HCT116 (cell line): Measurements from ENCODE around the gene BBS9.

Experiments
- EZH2phosphoT487 ChIP-seq: fragments of 200-600 bp; IDR thresholded peaks from 2 replicates; pipeline ENCODE4 v1.6.1; 2018; ENCODE audit warnings: antibody characterized with exemption, borderline replicate concordance
- FOSL1 ChIP-seq: IDR thresholded peaks from 2 replicates; pipeline ENCODE4 v1.6.1; 2012; ENCODE audit warnings: low read depth

- TF ChIP-seq EZH2phosphoT487 (no peak), FOSL1 (no peak)
Observed at GRCh38 chr7:33114976-33115375, 14.4 kb upstream of the BBS9 start.
